ENCODE data around the gene C7orf25.

The C7orf25 gene

GRCh38 chr7:42911454-42912447, at the start of gene C7orf25:
Gene C7orf25, minus strand, starts transcription at chr7:42912070. Its CDS starts 1,170 bp downstream, at chr7:42910900.
- H3K27me3 Mint-ChIP-seq: no peaks in the 10 kb centered on the region
- H3K9me3 Mint-ChIP-seq: no peaks in the 10 kb centered on the region
- peak within 1 kb of the TSS; percentile 91 for H3K4me3 Mint-ChIP-seq
- peaks cover 58% of the 10 kb centered on the region for H3K36me3 Mint-ChIP-seq (ENCODE audit: low read depth)
- peak; percentile 97 for DNase-seq
- peak within 1 kb of the TSS; percentile 94 for H3K27ac Mint-ChIP-seq
- peaks cover 68% of the 10 kb centered on the region for H3K4me1 Mint-ChIP-seq (ENCODE audit: low read depth)

- no peak overlapping the region for H3K4me3 Mint-ChIP-seq
- no peak overlapping the region for H3K27ac Mint-ChIP-seq
- DNase-seq: no peak
- H3K27me3 Mint-ChIP-seq: peaks cover 23% of the 10 kb centered on the region
- peaks cover 6% of the 10 kb centered on the region for H3K9me3 Mint-ChIP-seq
- H3K4me1 Mint-ChIP-seq (ENCODE audit: low read depth): peaks cover 12% of the 10 kb centered on the region
- H3K36me3 Mint-ChIP-seq (ENCODE audit: low read depth): no peaks in the 10 kb centered on the region
These were observed 49.3 kb upstream of the C7orf25 start for GRCh38 chr7:42961170-42961569.

- Mint-ChIP-seq H3K4me3 (no peak overlapping the region), H3K9me3 (peaks cover 7% of the 10 kb centered on the region), H3K36me3 (ENCODE audit: low read depth) (no peaks in the 10 kb centered on the region), H3K27me3 (peaks cover 23% of the 10 kb centered on the region), H3K27ac (no peak overlapping the region), H3K4me1 (ENCODE audit: low read depth) (peaks cover 12% of the 10 kb centered on the region)
- DNase-seq: no peak
These were observed 48.9 kb upstream of the C7orf25 start for GRCh38 chr7:42960762-42961161.

GRCh38 chr7:42959549-42959948, 47.7 kb upstream of the C7orf25 start:
- no peak overlapping the region for H3K4me3 Mint-ChIP-seq
- DNase-seq: no peak
- peaks cover 11% of the 10 kb centered on the region for H3K9me3 Mint-ChIP-seq
- peaks cover 19% of the 10 kb centered on the region for H3K27me3 Mint-ChIP-seq
- H3K4me1 Mint-ChIP-seq (ENCODE audit: low read depth): peaks cover 1% of the 10 kb centered on the region
- H3K36me3 Mint-ChIP-seq (ENCODE audit: low read depth): no peaks in the 10 kb centered on the region
- no peak overlapping the region for H3K27ac Mint-ChIP-seq

- no peak for DNase-seq
- Mint-ChIP-seq H3K4me1 (ENCODE audit: low read depth) (no peaks in the 10 kb centered on the region), H3K4me3 (no peak overlapping the region), H3K9me3 (peaks cover 11% of the 10 kb centered on the region), H3K27me3 (peaks cover 17% of the 10 kb centered on the region), H3K27ac (no peak overlapping the region), H3K36me3 (ENCODE audit: low read depth) (no peaks in the 10 kb centered on the region)
These were observed 44.2 kb upstream of the C7orf25 start for GRCh38 chr7:42956062-42956461.

- no peak for DNase-seq
- no peak overlapping the region for H3K4me3 Mint-ChIP-seq
- no peaks in the 10 kb centered on the region for H3K27me3 Mint-ChIP-seq
- no peak overlapping the region for H3K27ac Mint-ChIP-seq
- H3K36me3 Mint-ChIP-seq (ENCODE audit: low read depth): no peaks in the 10 kb centered on the region
- H3K9me3 Mint-ChIP-seq: peaks cover 11% of the 10 kb centered on the region
- H3K4me1 Mint-ChIP-seq (ENCODE audit: low read depth): no peaks in the 10 kb centered on the region
These were observed 42.1 kb upstream of the C7orf25 start for GRCh38 chr7:42953994-42954393.

GRCh38 chr7:42952328-42952727, 40.5 kb upstream of the C7orf25 start:
- Mint-ChIP-seq H3K4me3 (no peak overlapping the region), H3K27ac (no peak overlapping the region), H3K9me3 (peaks cover 11% of the 10 kb centered on the region), H3K27me3 (no peaks in the 10 kb centered on the region), H3K36me3 (ENCODE audit: low read depth) (no peaks in the 10 kb centered on the region), H3K4me1 (ENCODE audit: low read depth) (no peaks in the 10 kb centered on the region)
- DNase-seq: no peak

- no peaks in the 10 kb centered on the region for H3K27me3 Mint-ChIP-seq
- no peak for DNase-seq
- H3K36me3 Mint-ChIP-seq (ENCODE audit: low read depth): no peaks in the 10 kb centered on the region
- peaks cover 4% of the 10 kb centered on the region for H3K9me3 Mint-ChIP-seq
- H3K27ac Mint-ChIP-seq: no peak overlapping the region
- no peak overlapping the region for H3K4me3 Mint-ChIP-seq
- peaks cover 11% of the 10 kb centered on the region for H3K4me1 Mint-ChIP-seq (ENCODE audit: low read depth)
These were observed 38.5 kb upstream of the C7orf25 start for GRCh38 chr7:42950417-42950816.

- no peak for DNase-seq
- Mint-ChIP-seq H3K27me3 (no peaks in the 10 kb centered on the region), H3K4me1 (ENCODE audit: low read depth) (peaks cover 12% of the 10 kb centered on the region), H3K4me3 (no peak overlapping the region), H3K27ac (no peak overlapping the region), H3K36me3 (ENCODE audit: low read depth) (no peaks in the 10 kb centered on the region), H3K9me3 (no peaks in the 10 kb centered on the region)
These were observed 35.7 kb upstream of the C7orf25 start for GRCh38 chr7:42947521-42947920.

- peaks cover 12% of the 10 kb centered on the region for H3K4me1 Mint-ChIP-seq (ENCODE audit: low read depth)
- H3K4me3 Mint-ChIP-seq: no peak overlapping the region
- no peaks in the 10 kb centered on the region for H3K9me3 Mint-ChIP-seq
- no peak overlapping the region for H3K27ac Mint-ChIP-seq
- H3K36me3 Mint-ChIP-seq (ENCODE audit: low read depth): no peaks in the 10 kb centered on the region
- no peaks in the 10 kb centered on the region for H3K27me3 Mint-ChIP-seq
- no peak for DNase-seq
These were observed 34.7 kb upstream of the C7orf25 start for GRCh38 chr7:42946627-42946950.

GRCh38 chr7:42945821-42946626, 34.2 kb upstream of the C7orf25 start:
- peaks cover 2% of the 10 kb centered on the region for H3K36me3 Mint-ChIP-seq (ENCODE audit: low read depth)

GRCh38 chr7:42940985-42941847, 29.3 kb upstream of the C7orf25 start:
- Mint-ChIP-seq H3K4me1 (ENCODE audit: low read depth) (peaks cover 40% of the 10 kb centered on the region), H3K4me3 (no peak overlapping the region), H3K36me3 (ENCODE audit: low read depth) (peaks cover 46% of the 10 kb centered on the region), H3K27ac (no peak overlapping the region), H3K27me3 (no peaks in the 10 kb centered on the region), H3K9me3 (no peaks in the 10 kb centered on the region)
- DNase-seq: peak; percentile 80

More at GRCh38 chr7:42945821-42946626, 34.2 kb upstream of the C7orf25 start:
- H3K27ac Mint-ChIP-seq: peak overlapping the region; percentile 61
- H3K4me1 Mint-ChIP-seq (ENCODE audit: low read depth): peaks cover 14% of the 10 kb centered on the region
- no peak for DNase-seq
- no peaks in the 10 kb centered on the region for H3K9me3 Mint-ChIP-seq
- H3K4me3 Mint-ChIP-seq: no peak overlapping the region
- no peaks in the 10 kb centered on the region for H3K27me3 Mint-ChIP-seq

- H3K27me3 Mint-ChIP-seq: no peaks in the 10 kb centered on the region
- H3K9me3 Mint-ChIP-seq: no peaks in the 10 kb centered on the region
- no peak for DNase-seq
- H3K27ac Mint-ChIP-seq: peak overlapping the region; percentile 84
- H3K4me1 Mint-ChIP-seq (ENCODE audit: low read depth): peaks cover 46% of the 10 kb centered on the region
- peaks cover 62% of the 10 kb centered on the region for H3K36me3 Mint-ChIP-seq (ENCODE audit: low read depth)
- no peak overlapping the region for H3K4me3 Mint-ChIP-seq
These were observed 27.8 kb upstream of the C7orf25 start for GRCh38 chr7:42939457-42940240.
